ENCODE data around the gene HDAC4.
A peak's percentile ranks its signal among the peaks of the same experiment; 100 is the strongest.

The HDAC4 gene

DNA sequence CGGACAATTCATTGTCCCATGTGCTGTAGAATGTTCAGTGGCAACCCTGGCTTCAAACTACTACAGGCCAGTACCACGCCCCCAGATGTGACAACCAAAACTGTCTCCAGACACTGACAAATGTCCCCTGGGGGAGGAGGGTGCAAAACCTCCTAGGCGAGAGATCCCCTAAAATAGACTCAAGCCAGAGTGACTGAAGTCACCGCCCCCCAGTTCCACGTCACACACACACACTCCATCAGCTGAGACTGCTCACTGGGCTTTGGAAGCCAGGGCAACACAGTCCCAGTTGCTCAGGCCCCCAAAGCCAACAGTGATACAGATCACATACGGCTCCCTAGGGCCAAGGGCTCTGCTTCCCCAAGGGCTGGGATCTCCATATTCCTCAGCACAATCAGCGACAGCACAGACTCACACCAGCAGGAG lies 19.1 kb downstream of the HDAC4 start:
- DNase-seq, result no peak

- no peak for DNase-seq
Observed at GRCh38 chr2:239380831-239381708, 19.8 kb downstream of the HDAC4 start.

GRCh38 chr2:239379641-239380170 lies 21.1 kb downstream of the HDAC4 start:
- no peak for DNase-seq

DNA sequence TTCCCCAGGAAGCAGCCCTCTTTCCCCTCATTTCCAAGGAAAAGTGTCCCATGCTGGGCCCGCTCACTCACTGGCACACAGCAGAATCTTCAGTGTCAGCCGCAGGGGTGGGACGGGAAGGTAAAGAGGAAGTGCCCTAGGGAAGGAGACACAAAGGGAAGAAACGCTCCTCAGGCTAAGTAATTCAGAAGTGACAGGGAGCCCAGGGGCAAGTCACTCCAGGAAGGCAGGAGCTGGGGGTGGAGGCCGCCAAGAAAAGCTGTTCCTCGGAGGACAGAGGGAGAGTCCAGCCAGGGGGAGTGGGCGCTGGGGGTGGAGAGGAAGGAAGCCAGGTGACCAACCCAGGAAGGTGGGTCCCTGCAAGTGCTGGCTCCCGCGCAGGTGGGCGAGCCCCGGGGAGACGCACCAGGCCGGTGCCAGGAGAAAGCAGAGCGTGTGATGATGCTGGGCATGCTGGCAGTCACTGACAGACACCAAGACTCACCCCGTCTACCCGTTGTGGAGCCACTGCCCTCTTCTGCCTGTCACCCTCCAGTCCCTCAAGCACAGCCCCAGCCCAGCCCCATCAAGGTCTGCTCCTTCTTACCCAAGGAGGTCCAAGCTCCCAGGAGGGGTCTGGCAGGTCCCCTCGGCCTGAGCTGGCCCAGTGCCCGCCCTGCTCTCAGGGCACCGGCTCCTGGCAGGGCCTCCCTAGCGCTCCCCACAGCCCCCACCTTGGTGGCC lies 21.7 kb downstream of the HDAC4 start:
- no peak for DNase-seq

DNA sequence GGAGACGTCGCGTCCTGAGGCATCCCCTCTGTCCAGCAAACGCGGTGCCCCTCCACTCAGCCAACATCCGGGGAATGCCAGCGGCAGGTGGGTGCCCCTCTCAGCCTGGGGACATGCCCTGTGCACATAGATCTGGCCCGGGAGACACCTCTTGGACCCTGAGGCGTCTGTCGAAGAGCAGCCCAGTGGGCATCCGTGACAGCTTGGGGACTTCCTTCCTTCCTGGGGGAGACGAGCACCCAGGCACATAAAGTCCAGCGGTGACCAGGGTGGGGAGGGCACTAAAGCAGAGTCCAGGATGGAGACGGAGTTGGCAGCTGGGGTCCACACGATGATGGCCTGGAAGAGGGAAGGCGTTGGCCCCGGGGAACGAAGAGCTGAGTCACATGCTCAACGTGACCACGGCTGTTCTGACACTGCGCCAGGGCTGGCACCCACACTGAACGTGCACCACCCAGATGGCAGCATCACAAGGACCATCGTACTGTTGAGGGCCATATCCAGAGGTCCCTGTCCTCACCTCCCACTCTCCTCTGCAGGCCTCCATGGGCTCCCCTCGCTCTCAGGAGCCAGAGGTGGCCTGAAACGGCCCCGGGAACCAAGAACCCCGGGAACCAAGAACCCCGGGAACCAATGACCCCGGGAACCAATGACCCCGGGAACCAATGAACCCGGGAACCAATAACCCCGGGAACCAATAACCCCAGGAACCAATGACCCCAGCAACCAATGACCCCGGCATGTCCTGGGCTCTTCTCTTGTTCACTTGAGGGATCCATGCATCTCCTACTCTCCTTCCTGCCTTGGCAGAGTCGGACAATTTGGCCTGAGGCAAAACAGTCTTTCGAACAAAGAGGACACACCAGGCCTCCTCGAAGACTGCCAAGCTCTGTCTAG lies 22.6 kb downstream of the HDAC4 start:
- DNase-seq, result no peak

GRCh38 chr2:239377591-239377990 lies 23.2 kb downstream of the HDAC4 start:
- no peak for DNase-seq

DNA sequence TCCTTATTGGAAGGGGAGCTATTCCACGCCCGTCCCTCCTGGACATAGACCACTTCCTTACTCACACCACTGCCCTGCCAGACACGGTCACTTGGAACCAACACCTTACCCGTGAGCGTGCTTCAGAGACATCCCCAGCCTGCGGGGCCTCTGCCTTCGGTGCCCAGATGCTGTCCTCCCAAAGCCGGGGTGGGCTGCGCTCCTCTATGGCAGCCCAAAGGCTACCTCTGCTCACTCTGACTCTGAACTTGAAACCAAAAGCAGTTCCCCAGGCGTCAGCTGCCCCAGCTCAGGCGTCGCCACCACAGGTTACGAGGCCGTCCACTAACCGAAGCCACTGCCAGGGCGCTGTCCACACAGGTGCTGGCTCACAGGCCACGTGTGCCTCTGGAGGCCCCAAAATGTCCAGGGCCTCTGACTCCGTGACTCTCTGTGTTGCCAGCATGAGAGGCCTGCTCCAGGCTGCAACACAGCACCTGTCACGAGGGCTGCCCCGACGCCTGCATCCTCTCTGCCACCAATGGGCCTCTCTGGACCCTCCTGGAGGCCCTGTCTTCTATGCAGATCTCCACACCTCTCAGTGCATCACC lies 23.8 kb downstream of the HDAC4 start:
- no peak for DNase-seq

DNA sequence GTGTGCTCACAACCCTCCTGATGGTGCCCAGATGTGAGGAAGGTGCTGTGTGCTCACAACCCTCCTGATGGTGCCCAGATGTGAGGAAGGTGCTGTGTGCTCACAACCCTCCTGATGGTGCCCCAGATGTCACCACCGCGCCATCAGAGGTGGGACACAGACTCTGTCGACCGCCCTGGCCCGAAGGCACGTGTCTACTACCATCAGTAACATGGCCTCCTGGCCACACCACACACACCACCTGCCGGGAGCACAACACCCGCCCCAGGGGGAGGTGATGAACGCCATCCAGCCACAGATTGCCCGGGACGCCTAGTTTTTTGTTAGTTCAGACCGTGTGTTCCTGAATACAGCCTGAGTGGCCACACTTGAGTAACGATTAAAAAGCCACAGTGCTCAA lies 24.5 kb downstream of the HDAC4 start:
- DNase-seq, result no peak

- no peak for DNase-seq
Observed at GRCh38 chr2:239375278-239376061, 25.4 kb downstream of the HDAC4 start.

- DNase-seq, result no peak
Observed at GRCh38 chr2:239374896-239375277, 25.9 kb downstream of the HDAC4 start.

DNA sequence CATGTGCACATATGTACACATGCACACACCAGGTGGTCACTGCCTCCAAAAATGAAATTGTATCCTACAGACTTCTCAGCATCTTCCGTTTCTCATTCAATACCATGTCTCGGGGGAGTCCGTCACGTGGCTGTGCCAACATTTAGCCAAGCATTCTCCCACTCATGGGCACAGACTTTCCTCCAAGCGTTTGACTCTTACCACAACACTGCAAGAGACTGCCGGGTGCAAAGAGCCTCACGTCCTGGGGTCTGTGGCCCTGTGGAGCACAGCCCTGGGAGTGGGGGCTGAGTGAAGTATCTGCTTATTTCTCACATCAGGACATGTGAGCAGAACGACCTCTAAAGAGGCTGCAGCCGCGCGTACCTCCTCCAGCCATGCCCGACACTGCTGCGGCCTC lies 28.0 kb downstream of the HDAC4 start:
- DNase-seq, result no peak

- no peak for DNase-seq
Observed at GRCh38 chr2:239371726-239372686, 28.8 kb downstream of the HDAC4 start.

DNA sequence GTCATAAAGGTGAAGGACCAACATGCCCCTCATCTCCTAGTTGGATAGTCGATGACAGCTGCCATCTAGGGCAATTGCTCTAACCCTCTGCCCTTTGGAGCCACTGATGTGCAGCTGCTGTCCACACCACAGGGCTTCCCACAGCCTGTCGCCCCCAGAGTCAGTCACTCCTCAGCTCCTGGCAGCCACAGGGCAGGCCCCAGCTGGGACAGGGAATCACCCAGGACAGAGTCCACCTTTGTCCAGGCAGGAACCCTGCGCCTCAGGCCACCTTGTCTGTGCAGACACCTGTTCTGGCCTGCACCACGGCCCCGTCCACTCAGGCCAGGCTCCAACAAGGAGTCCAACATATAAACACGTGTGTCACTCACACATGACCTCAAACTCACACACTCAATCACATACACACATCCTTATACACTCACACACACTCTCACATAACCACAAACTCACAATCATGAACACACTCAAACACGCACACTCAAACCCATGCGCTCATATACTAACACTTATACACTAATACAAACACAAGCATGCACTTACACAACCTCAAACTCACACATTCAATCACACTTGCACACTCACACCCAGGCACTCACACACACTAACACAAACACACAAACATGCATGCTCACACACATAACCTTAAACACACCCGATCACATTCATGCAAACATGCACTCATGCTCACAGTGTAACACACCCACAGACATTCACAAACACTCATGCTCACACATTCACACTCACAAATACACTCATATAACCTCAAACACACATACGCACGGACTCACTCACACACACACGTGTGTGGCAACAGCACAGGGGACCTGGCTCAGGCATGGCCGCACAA lies 29.7 kb downstream of the HDAC4 start:
- no peak for DNase-seq

- DNase-seq, result no peak
Observed at GRCh38 chr2:239370403-239370802, 30.4 kb downstream of the HDAC4 start.

DNA sequence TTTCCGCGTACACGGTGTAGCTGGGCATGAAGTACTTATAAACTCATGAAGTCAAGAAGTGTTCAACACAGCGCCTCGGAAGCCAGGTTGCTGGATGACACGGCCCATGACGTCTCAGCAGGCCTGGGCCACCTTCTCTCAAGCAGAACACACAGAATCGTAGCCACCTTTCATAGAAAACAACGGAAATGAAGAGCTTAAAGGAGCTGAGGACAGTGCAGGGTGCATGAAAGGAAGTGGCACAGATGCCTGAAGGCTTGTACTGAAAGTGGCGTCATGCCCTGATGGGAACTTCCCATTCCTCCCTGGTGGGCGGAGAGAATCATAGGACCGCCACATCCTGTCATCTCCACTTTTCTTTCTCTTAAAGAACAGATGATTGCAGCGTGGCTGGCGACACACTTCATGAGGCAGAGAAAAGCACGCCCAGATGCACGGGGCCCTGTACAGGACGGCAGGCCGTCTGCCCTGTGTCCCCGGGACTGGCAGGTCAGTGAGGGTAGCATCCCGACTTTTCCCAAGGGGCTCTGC lies 31.1 kb downstream of the HDAC4 start:
- peak; percentile 79 for DNase-seq

DNA sequence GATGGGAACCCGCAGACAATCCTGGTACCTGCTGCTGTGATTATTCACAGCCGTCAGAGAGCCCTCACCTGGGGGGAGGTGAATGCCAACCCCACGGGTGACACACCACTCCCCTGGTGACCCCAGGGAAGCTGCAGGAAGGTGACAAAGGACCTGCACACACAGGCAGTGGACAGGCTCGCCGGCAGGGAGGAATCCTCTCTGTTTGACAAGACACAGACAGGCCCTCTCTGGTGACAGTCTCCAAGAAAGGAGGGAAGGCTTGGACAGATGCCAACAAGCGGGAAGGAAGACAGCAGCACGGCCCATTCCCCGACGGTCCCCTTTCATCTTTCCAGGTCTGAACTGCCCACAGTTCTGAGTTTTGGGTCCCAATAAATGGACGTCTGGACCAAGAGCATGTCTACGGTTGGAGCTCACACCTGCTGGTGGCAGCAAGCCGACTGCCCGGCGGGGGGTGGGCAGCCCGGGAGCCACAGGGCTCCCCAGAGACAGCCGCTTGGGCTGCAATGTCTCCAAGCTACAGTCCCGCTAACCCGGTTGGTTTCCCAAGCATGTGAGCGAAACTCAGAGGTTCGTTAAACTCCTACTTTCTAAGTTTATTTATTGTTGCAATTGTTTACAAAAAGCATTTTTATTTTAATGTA lies 31.8 kb downstream of the HDAC4 start:
- DNase-seq, result no peak

- DNase-seq, result no peak
Observed at GRCh38 chr2:239368321-239368720, 32.5 kb downstream of the HDAC4 start.

GRCh38 chr2:239366740-239367139 lies 34.1 kb downstream of the HDAC4 start:
- DNase-seq, result no peak
